ENCODE data around the gene NCKAP5.

The NCKAP5 gene

DNA sequence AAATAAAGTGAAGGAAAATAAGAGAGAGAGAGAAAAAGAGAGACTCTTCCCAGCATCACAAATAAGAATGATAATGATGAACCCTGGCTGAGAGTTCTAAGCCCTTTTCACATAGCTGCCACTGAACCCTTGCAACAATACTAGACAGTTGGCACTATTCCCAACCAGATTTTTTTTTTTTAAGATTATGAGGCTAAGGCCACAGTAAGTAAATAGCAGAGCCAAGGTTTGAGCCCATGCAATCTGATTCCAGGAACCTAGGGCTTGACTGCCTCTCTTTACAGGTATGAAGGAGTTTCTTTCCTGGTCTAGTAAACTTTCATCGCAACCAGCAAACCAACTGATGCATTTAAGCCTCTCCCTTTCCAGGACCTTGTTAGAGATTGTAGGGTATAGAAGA lies 424.6 kb downstream of the NCKAP5 start:
- Histone ChIP-seq H2AK5ac (ENCODE audit: low read length, severe bottlenecking) (no peak overlapping the region), H3K36me3 (ENCODE audit: control insufficient read depth in 1 of 2, insufficient read depth in 2 of 2, low read depth in 1 of 2, low read length in 2 of 2) (no peaks in the 10 kb centered on the region), H3K4ac (ENCODE audit: low read depth in 1 of 2, low read length in 2 of 2) (no peak overlapping the region), H2BK5ac (ENCODE audit: low read depth, low read length, poor library complexity, severe bottlenecking) (no peak overlapping the region), H3K9me3 (ENCODE audit: control insufficient read depth, low read length) (no peaks in the 10 kb centered on the region), H3K79me1 (replicated peaks; ENCODE audit: low read length, poor library complexity, severe bottlenecking) (peaks cover 4% of the 10 kb centered on the region), H4K91ac (ENCODE audit: low read length) (no peak overlapping the region), H2BK15ac (ENCODE audit: low read depth, poor library complexity, severe bottlenecking) (no peak overlapping the region), H2BK120ac (ENCODE audit: low read depth, low read length) (no peak overlapping the region), H2BK12ac (ENCODE audit: low read length in 2 of 2) (no peak overlapping the region), H3K14ac (ENCODE audit: low read length in 2 of 2) (no peak overlapping the region), H3K4me1 (ENCODE audit: control insufficient read depth, insufficient read depth, low read depth, low read length) (peaks cover 1% of the 10 kb centered on the region), H3K23ac (ENCODE audit: low read length in 2 of 2) (no peak overlapping the region), H3K18ac (ENCODE audit: low read depth in 1 of 2, low read length in 2 of 2) (no peak overlapping the region), H3K4me2 (ENCODE audit: low read length, poor library complexity, severe bottlenecking) (no peak overlapping the region), H4K8ac (ENCODE audit: low read length) (no peak overlapping the region), H2AFZ (ENCODE audit: low read depth, low read length) (no peak overlapping the region), H3K4me3 (ENCODE audit: insufficient read depth in 1 of 2, low read depth in 1 of 2, low read length in 2 of 2) (no peak overlapping the region), H3K27me3 (ENCODE audit: control insufficient read depth in 1 of 2, insufficient read depth in 1 of 2, low read length in 2 of 2) (no peaks in the 10 kb centered on the region), H3K27ac (ENCODE audit: low read length, poor library complexity, severe bottlenecking) (no peak overlapping the region), H3K9ac (ENCODE audit: low read length) (no peak overlapping the region)
- DNase-seq = no peak
- WGBS = no CpG with 5 or more reads among the region's 1 CpG

DNA sequence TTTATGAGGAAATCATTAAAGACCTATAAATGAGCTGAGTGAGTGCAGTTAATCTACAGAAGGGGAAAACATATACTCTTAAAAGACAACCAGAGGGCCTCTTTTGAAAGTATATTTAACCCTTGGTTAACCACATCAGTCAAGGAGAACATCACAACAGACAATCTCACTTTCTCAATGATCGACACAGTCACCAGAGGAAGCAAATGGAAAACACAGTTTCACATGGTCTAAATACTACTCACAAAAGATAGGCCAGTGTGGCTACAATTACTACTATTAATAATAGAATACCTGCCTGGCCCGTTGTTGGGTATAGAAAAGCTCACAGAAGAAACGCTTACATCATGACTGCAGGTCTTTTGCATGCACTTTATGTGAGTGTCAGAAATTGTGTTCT lies 426.2 kb downstream of the NCKAP5 start:
- Histone ChIP-seq H3K9me3 (ENCODE audit: control insufficient read depth, low read length) (no peaks in the 10 kb centered on the region), H4K8ac (ENCODE audit: low read length) (no peak overlapping the region), H3K27me3 (ENCODE audit: control insufficient read depth in 1 of 2, insufficient read depth in 1 of 2, low read length in 2 of 2) (no peaks in the 10 kb centered on the region), H2BK12ac (ENCODE audit: low read length in 2 of 2) (no peak overlapping the region), H2BK15ac (ENCODE audit: low read depth, poor library complexity, severe bottlenecking) (no peak overlapping the region), H3K27ac (ENCODE audit: low read length, poor library complexity, severe bottlenecking) (no peak overlapping the region), H3K4me2 (ENCODE audit: low read length, poor library complexity, severe bottlenecking) (no peak overlapping the region), H3K4me1 (ENCODE audit: control insufficient read depth, insufficient read depth, low read depth, low read length) (peaks cover 2% of the 10 kb centered on the region), H3K14ac (ENCODE audit: low read length in 2 of 2) (no peak overlapping the region), H3K79me1 (replicated peaks; ENCODE audit: low read length, poor library complexity, severe bottlenecking) (peaks cover 4% of the 10 kb centered on the region), H3K9ac (ENCODE audit: low read length) (no peak overlapping the region), H4K91ac (ENCODE audit: low read length) (no peak overlapping the region), H2AK5ac (ENCODE audit: low read length, severe bottlenecking) (no peak overlapping the region), H3K36me3 (ENCODE audit: control insufficient read depth in 1 of 2, insufficient read depth in 2 of 2, low read depth in 1 of 2, low read length in 2 of 2) (no peaks in the 10 kb centered on the region), H3K4ac (ENCODE audit: low read depth in 1 of 2, low read length in 2 of 2) (no peak overlapping the region), H3K23ac (ENCODE audit: low read length in 2 of 2) (no peak overlapping the region), H2BK120ac (ENCODE audit: low read depth, low read length) (no peak overlapping the region), H2BK5ac (ENCODE audit: low read depth, low read length, poor library complexity, severe bottlenecking) (no peak overlapping the region), H3K4me3 (ENCODE audit: insufficient read depth in 1 of 2, low read depth in 1 of 2, low read length in 2 of 2) (no peak overlapping the region), H2AFZ (ENCODE audit: low read depth, low read length) (no peak overlapping the region), H3K18ac (ENCODE audit: low read depth in 1 of 2, low read length in 2 of 2) (no peak overlapping the region)
- no peak for DNase-seq
- 82% methylated on average over 3 of the region's 3 CpGs for WGBS

DNA sequence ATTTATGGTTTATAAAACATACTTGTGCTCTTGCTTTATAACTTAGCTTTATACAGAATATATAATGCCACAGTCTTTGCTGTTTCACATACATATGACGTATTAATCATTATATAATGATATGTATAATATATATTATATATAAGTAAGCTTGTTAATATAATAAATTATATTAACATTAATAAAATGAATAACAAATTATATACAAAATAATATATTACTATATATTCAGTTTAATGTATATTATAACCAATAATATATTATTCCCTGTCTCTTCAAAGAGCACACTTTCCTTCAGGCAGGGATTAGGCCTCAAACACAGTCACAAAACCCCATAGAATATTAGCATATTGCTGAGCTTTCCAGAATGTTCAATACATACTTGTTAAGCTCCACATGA lies 427.6 kb downstream of the NCKAP5 start:
- H3K9me3 ChIP-seq (ENCODE audit: control insufficient read depth, low read length) = no peaks in the 10 kb centered on the region
- WGBS = no CpG with 5 or more reads among the region's 1 CpG

GRCh38 chr2:133139847-133140533 lies 428.3 kb downstream of the NCKAP5 start:
- no peak overlapping the region for H2BK15ac ChIP-seq (ENCODE audit: low read depth, poor library complexity, severe bottlenecking)
- 68% methylated on average over 4 of the region's 4 CpGs for WGBS
- no peak for DNase-seq
- H2AK5ac ChIP-seq (ENCODE audit: low read length, severe bottlenecking) = no peak overlapping the region
- no peak overlapping the region for H4K91ac ChIP-seq (ENCODE audit: low read length)
- H3K27me3 ChIP-seq (ENCODE audit: control insufficient read depth in 1 of 2, insufficient read depth in 1 of 2, low read length in 2 of 2) = no peaks in the 10 kb centered on the region
- H2AFZ ChIP-seq (ENCODE audit: low read depth, low read length) = no peak overlapping the region
- H3K36me3 ChIP-seq (ENCODE audit: control insufficient read depth in 1 of 2, insufficient read depth in 2 of 2, low read depth in 1 of 2, low read length in 2 of 2) = no peaks in the 10 kb centered on the region
- no peak overlapping the region for H3K4me3 ChIP-seq (ENCODE audit: insufficient read depth in 1 of 2, low read depth in 1 of 2, low read length in 2 of 2)
- H3K4me1 ChIP-seq (ENCODE audit: control insufficient read depth, insufficient read depth, low read depth, low read length) = peaks cover 2% of the 10 kb centered on the region
- no peak overlapping the region for H3K18ac ChIP-seq (ENCODE audit: low read depth in 1 of 2, low read length in 2 of 2)
- no peak overlapping the region for H4K8ac ChIP-seq (ENCODE audit: low read length)
- H3K4me2 ChIP-seq (ENCODE audit: low read length, poor library complexity, severe bottlenecking) = no peak overlapping the region
- no peak overlapping the region for H2BK5ac ChIP-seq (ENCODE audit: low read depth, low read length, poor library complexity, severe bottlenecking)
- no peak overlapping the region for H2BK12ac ChIP-seq (ENCODE audit: low read length in 2 of 2)
- no peak overlapping the region for H3K27ac ChIP-seq (ENCODE audit: low read length, poor library complexity, severe bottlenecking)
- H2BK120ac ChIP-seq (ENCODE audit: low read depth, low read length) = no peak overlapping the region
- H3K9ac ChIP-seq (ENCODE audit: low read length) = no peak overlapping the region
- H3K4ac ChIP-seq (ENCODE audit: low read depth in 1 of 2, low read length in 2 of 2) = no peak overlapping the region
- H3K79me1 ChIP-seq (replicated peaks; ENCODE audit: low read length, poor library complexity, severe bottlenecking) = peaks cover 4% of the 10 kb centered on the region
- H3K23ac ChIP-seq (ENCODE audit: low read length in 2 of 2) = no peak overlapping the region
- H3K14ac ChIP-seq (ENCODE audit: low read length in 2 of 2) = no peak overlapping the region
- H3K9me3 ChIP-seq (ENCODE audit: control insufficient read depth, low read length) = no peaks in the 10 kb centered on the region

More for the DNA sequence above, 427.6 kb downstream of the NCKAP5 start:
- no peak overlapping the region for H3K18ac ChIP-seq (ENCODE audit: low read depth in 1 of 2, low read length in 2 of 2)
- no peak overlapping the region for H2AFZ ChIP-seq (ENCODE audit: low read depth, low read length)
- peaks cover 4% of the 10 kb centered on the region for H3K79me1 ChIP-seq (replicated peaks; ENCODE audit: low read length, poor library complexity, severe bottlenecking)
- no peak overlapping the region for H4K91ac ChIP-seq (ENCODE audit: low read length)
- no peak overlapping the region for H3K4me2 ChIP-seq (ENCODE audit: low read length, poor library complexity, severe bottlenecking)
- no peak overlapping the region for H3K4me3 ChIP-seq (ENCODE audit: insufficient read depth in 1 of 2, low read depth in 1 of 2, low read length in 2 of 2)
- H2BK12ac ChIP-seq (ENCODE audit: low read length in 2 of 2) = no peak overlapping the region
- no peak overlapping the region for H3K27ac ChIP-seq (ENCODE audit: low read length, poor library complexity, severe bottlenecking)
- no peaks in the 10 kb centered on the region for H3K27me3 ChIP-seq (ENCODE audit: control insufficient read depth in 1 of 2, insufficient read depth in 1 of 2, low read length in 2 of 2)
- H3K4ac ChIP-seq (ENCODE audit: low read depth in 1 of 2, low read length in 2 of 2) = no peak overlapping the region
- H3K36me3 ChIP-seq (ENCODE audit: control insufficient read depth in 1 of 2, insufficient read depth in 2 of 2, low read depth in 1 of 2, low read length in 2 of 2) = no peaks in the 10 kb centered on the region
- H2BK15ac ChIP-seq (ENCODE audit: low read depth, poor library complexity, severe bottlenecking) = no peak overlapping the region
- H2BK5ac ChIP-seq (ENCODE audit: low read depth, low read length, poor library complexity, severe bottlenecking) = no peak overlapping the region
- H4K8ac ChIP-seq (ENCODE audit: low read length) = no peak overlapping the region
- H2BK120ac ChIP-seq (ENCODE audit: low read depth, low read length) = no peak overlapping the region
- DNase-seq = no peak
- no peak overlapping the region for H3K9ac ChIP-seq (ENCODE audit: low read length)
- H3K14ac ChIP-seq (ENCODE audit: low read length in 2 of 2) = no peak overlapping the region
- peaks cover 2% of the 10 kb centered on the region for H3K4me1 ChIP-seq (ENCODE audit: control insufficient read depth, insufficient read depth, low read depth, low read length)
- no peak overlapping the region for H2AK5ac ChIP-seq (ENCODE audit: low read length, severe bottlenecking)
- no peak overlapping the region for H3K23ac ChIP-seq (ENCODE audit: low read length in 2 of 2)
